SU-DHL-6 (cell line): ENCODE data around the gene GNPTAB.

Experiments
- EZH2phosphoT487 ChIP-seq: fragments of 200-600 bp; sonication (generic), shearing (Covaris generic); conservative IDR thresholded peaks from 2 replicates; pipeline ENCODE4 v1.6.1; 2018; ENCODE audit warnings: mild to moderate bottlenecking, antibody characterized with exemption, low read length, moderate library complexity, mixed read lengths
- TF ChIP-seq, protein P1 (sequence below): fragments of 200-600 bp; sonication (generic); IDR thresholded peaks from one replicate; pipeline ENCODE4 v1.5.1; 2017; ENCODE audit warnings: antibody characterized with exemption, mild to moderate bottlenecking, low read length, moderate library complexity; ENCODE audit not compliant: insufficient read depth, poor library complexity, severe bottlenecking

DNA sequence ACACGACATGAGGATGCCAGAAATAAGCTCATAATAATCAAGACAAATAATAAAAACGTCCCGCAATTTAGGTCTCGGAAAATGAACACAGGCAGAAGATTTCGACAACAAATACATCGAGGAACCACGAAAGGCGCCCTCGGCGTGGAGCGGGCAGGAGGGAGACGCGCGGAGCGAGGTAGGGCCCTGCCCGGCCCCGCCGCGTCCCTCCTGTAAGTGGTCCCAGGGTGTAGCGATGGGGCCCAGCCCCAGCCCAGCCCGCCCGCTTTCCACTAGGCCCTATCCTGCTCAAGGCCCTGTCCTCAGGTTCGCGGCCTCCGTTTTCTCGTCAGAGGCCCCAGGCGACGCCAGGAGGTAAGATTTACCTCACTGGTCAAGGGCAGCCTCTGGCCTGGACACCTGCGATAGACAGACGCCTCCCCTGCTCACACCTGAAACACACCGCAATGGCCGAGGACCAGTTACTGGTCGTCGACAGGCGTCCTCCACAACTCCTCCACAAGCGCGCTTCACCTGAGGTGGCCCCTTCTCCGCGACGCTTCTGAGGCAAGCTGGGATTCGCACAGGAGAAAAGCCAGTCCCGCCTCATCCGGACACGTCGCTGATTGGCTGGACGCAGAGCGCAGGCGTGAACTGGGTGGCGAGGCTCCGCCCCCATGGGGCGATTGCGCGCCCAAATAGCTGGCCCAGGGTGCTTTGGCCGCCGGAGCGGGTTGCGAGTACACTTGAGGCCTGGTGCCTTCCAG is 91.7 kb downstream of the GNPTAB start, which contains the start of gene SYCP3:
- TF ChIP-seq, protein P1, sequence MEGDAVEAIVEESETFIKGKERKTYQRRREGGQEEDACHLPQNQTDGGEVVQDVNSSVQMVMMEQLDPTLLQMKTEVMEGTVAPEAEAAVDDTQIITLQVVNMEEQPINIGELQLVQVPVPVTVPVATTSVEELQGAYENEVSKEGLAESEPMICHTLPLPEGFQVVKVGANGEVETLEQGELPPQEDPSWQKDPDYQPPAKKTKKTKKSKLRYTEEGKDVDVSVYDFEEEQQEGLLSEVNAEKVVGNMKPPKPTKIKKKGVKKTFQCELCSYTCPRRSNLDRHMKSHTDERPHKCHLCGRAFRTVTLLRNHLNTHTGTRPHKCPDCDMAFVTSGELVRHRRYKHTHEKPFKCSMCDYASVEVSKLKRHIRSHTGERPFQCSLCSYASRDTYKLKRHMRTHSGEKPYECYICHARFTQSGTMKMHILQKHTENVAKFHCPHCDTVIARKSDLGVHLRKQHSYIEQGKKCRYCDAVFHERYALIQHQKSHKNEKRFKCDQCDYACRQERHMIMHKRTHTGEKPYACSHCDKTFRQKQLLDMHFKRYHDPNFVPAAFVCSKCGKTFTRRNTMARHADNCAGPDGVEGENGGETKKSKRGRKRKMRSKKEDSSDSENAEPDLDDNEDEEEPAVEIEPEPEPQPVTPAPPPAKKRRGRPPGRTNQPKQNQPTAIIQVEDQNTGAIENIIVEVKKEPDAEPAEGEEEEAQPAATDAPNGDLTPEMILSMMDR: no peak
- TF ChIP-seq EZH2phosphoT487: no peak
